Measurements from ENCODE around the gene CNTNAP2. TPM values are rescaled to one million over a fixed set of nuclear protein-coding genes. Genes with fewer than 3 reads are reported as not detected.

Gene CNTNAP2
- total RNA-seq, 1 experiment from 2014 or later: 64.5 TPM

- Histone ChIP-seq H4K91ac (ENCODE audit: insufficient read length, low read depth, low read length) (no peak overlapping the region), H3K4me2 (ENCODE audit: insufficient read depth, insufficient read length, low read length) (no peak overlapping the region), H4K5ac (ENCODE audit: insufficient read length, low read depth, low read length) (no peak overlapping the region), H2BK5ac (ENCODE audit: insufficient read length, low read length) (no peak overlapping the region), H2BK15ac (ENCODE audit: low read depth, low read length) (no peak overlapping the region), H3K14ac (ENCODE audit: insufficient read depth, low read length) (no peak overlapping the region), H2BK120ac (ENCODE audit: low read depth, low read length, poor library complexity, severe bottlenecking) (no peak overlapping the region), H3K79me2 (ENCODE audit: insufficient read depth, low read length) (no peaks in the 10 kb centered on the region), H2BK20ac (ENCODE audit: low read depth, low read length, poor library complexity, severe bottlenecking) (no peak overlapping the region), H3K4me1 (ENCODE audit: insufficient read depth, low read length) (no peaks in the 10 kb centered on the region), H3K79me1 (ENCODE audit: insufficient read depth, low read depth, low read length, poor library complexity, severe bottlenecking) (no peaks in the 10 kb centered on the region), H3K27ac (ENCODE audit: insufficient read length, low read depth, low read length) (no peak overlapping the region), H2BK12ac (ENCODE audit: insufficient read length, low read depth, low read length) (no peak overlapping the region), H3K9ac (ENCODE audit: extremely low read depth, insufficient read length, low read length) (no peak overlapping the region), H3T11ph (ENCODE audit: low read length) (no peak overlapping the region), H2AK5ac (ENCODE audit: insufficient read length, low read length) (no peak overlapping the region), H3K27me3 (ENCODE audit: insufficient read depth, low read length) (no peaks in the 10 kb centered on the region), H2AFZ (ENCODE audit: low read length) (no peak overlapping the region), H3K23ac (ENCODE audit: insufficient read length, low read depth, low read length) (no peak overlapping the region), H3K18ac (ENCODE audit: insufficient read length, low read depth, low read length) (no peak overlapping the region), H3K23me2 (ENCODE audit: insufficient read length, low read depth, low read length, poor library complexity, severe bottlenecking) (no peaks in the 10 kb centered on the region), H3K4ac (ENCODE audit: low read depth, low read length) (no peak overlapping the region), H4K8ac (replicated peaks; ENCODE audit: insufficient read length, low read depth, low read length) (no peak overlapping the region), H3K56ac (ENCODE audit: insufficient read length, low read depth, low read length) (no peak overlapping the region), H3K9me3 (ENCODE audit: control insufficient read depth, low read depth, low read length) (peaks cover 8% of the 10 kb centered on the region), H4K20me1 (ENCODE audit: control insufficient read depth, insufficient read depth, insufficient read length) (no peaks in the 10 kb centered on the region)
- Mint-ChIP-seq H3K9me3 (peaks cover 19 to 27% of the 10 kb centered on the region in 2 experiments), H3K4me1 (peaks cover under 1 to 6% of the 10 kb centered on the region in 2 experiments; a peak in 3 of 4 replicates), H3K4me3 (no peak overlapping the region), H3K27me3 (ENCODE audit: low read depth) (peaks cover 2% of the 10 kb centered on the region), H3K36me3 (ENCODE audit: insufficient read depth in 1 of 3, low read depth in 3 of 3) (peaks cover 8 to 23% (median 10%) of the 10 kb centered on the region in 3 experiments; a peak in 6 of 7 replicates), H3K27ac (no peak overlapping the region; a peak in 1 of 7 replicates)
- no CpG with 5 or more reads among the region's 42 CpGs for WGBS (ENCODE audit: extremely low coverage, insufficient read length, low lambda C conversion rate)
- DNase-seq: no peak
- TF ChIP-seq, protein P1, sequence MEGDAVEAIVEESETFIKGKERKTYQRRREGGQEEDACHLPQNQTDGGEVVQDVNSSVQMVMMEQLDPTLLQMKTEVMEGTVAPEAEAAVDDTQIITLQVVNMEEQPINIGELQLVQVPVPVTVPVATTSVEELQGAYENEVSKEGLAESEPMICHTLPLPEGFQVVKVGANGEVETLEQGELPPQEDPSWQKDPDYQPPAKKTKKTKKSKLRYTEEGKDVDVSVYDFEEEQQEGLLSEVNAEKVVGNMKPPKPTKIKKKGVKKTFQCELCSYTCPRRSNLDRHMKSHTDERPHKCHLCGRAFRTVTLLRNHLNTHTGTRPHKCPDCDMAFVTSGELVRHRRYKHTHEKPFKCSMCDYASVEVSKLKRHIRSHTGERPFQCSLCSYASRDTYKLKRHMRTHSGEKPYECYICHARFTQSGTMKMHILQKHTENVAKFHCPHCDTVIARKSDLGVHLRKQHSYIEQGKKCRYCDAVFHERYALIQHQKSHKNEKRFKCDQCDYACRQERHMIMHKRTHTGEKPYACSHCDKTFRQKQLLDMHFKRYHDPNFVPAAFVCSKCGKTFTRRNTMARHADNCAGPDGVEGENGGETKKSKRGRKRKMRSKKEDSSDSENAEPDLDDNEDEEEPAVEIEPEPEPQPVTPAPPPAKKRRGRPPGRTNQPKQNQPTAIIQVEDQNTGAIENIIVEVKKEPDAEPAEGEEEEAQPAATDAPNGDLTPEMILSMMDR (conservative IDR thresholded peaks at IDR 0.05): no peak
Measured at GRCh38 chr7:148445260-148446044, 2328.9 kb downstream of the CNTNAP2 start.
